ENCODE data around the gene MANBA. TPM values are rescaled to one million over a fixed set of nuclear protein-coding genes. Genes with fewer than 3 reads are reported as not detected.

Gene MANBA
- total RNA-seq, 1 donor from 2014 or later = 9.7 TPM

- Histone ChIP-seq H3K9me3 (no peaks in the 10 kb centered on the region), H3K27me3 (no peaks in the 10 kb centered on the region), H3K4me3 (no peak overlapping the region), H3K27ac (no peak overlapping the region), H3K36me3 (peaks cover 53 to 70% of the 10 kb centered on the region in 2 donors), H3K4me1 (peaks cover 0 to 4% of the 10 kb centered on the region in 2 donors)
- no peak for DNase-seq (ENCODE audit: low spot score in 2 of 2)
- intact Hi-C loops (cut with DNase I) = no loop called here
- no peak for TF ChIP-seq CTCF (IDR thresholded peaks at IDR 0.05)
Observed at GRCh38 chr4:102799816-102800215, 39.0 kb upstream of the MANBA start.

- Histone ChIP-seq H3K36me3 (peaks cover 32 to 67% of the 10 kb centered on the region in 2 donors), H3K4me3 (no peak overlapping the region), H3K27ac (no peak overlapping the region), H3K27me3 (no peaks in the 10 kb centered on the region), H3K9me3 (no peaks in the 10 kb centered on the region), H3K4me1 (peaks cover 0 to 4% of the 10 kb centered on the region in 2 donors)
- intact Hi-C loops (cut with DNase I) = no loop called here
- no peak for TF ChIP-seq CTCF (IDR thresholded peaks at IDR 0.05)
- DNase-seq (ENCODE audit: low spot score in 2 of 2) = no peak
Observed at GRCh38 chr4:102794999-102795398, 34.2 kb upstream of the MANBA start.

GRCh38 chr4:102792361-102792936, 31.7 kb upstream of the MANBA start:
- H3K27me3 ChIP-seq = no peaks in the 10 kb centered on the region
- intact Hi-C loops (cut with DNase I) = no loop called here
- no peaks in the 10 kb centered on the region for H3K4me1 ChIP-seq
- peaks cover 26 to 42% of the 10 kb centered on the region in 2 donors for H3K36me3 ChIP-seq
- DNase-seq (ENCODE audit: low spot score in 2 of 2) = no peak
- H3K27ac ChIP-seq = no peak overlapping the region
- no peak for TF ChIP-seq CTCF (IDR thresholded peaks at IDR 0.05)
- H3K9me3 ChIP-seq = no peaks in the 10 kb centered on the region
- H3K4me3 ChIP-seq = no peak overlapping the region

GRCh38 chr4:102791318-102791835, 30.6 kb upstream of the MANBA start:
- Histone ChIP-seq H3K36me3 (peaks cover 22 to 36% of the 10 kb centered on the region in 2 donors), H3K27ac (no peak overlapping the region), H3K27me3 (no peaks in the 10 kb centered on the region), H3K4me1 (no peaks in the 10 kb centered on the region), H3K9me3 (no peaks in the 10 kb centered on the region), H3K4me3 (no peak overlapping the region)
- intact Hi-C loops (cut with DNase I) = no loop called here
- DNase-seq (ENCODE audit: low spot score in 2 of 2) = no peak
- TF ChIP-seq CTCF (IDR thresholded peaks at IDR 0.05) = no peak

- TF ChIP-seq CTCF (IDR thresholded peaks at IDR 0.05) = no peak
- no peak for DNase-seq (ENCODE audit: low spot score in 2 of 2)
- Histone ChIP-seq H3K4me3 (no peak overlapping the region), H3K36me3 (peaks cover 4 to 28% of the 10 kb centered on the region in 2 donors), H3K9me3 (no peaks in the 10 kb centered on the region), H3K27me3 (no peaks in the 10 kb centered on the region), H3K27ac (no peak overlapping the region), H3K4me1 (no peaks in the 10 kb centered on the region)
- intact Hi-C loops (cut with DNase I) = no loop called here
Observed at GRCh38 chr4:102789317-102789717, 28.5 kb upstream of the MANBA start.

Measured in ascending aorta (tissue), 2 donors.